HG03108 (cell line): ENCODE data around the gene TRPM2.

Experiments
- ATAC-seq: cut with Tn5 transposase; IDR thresholded peaks from one replicate; pipeline ENCODE4 v1.9.1; 2021; ENCODE audit warnings: moderate library complexity; ENCODE audit not compliant: unreplicated experiment

The TRPM2 gene

GRCh38 chr21:44456214-44456914 is 102.9 kb downstream of the TRPM2 start:
- ATAC-seq = no peak

DNA sequence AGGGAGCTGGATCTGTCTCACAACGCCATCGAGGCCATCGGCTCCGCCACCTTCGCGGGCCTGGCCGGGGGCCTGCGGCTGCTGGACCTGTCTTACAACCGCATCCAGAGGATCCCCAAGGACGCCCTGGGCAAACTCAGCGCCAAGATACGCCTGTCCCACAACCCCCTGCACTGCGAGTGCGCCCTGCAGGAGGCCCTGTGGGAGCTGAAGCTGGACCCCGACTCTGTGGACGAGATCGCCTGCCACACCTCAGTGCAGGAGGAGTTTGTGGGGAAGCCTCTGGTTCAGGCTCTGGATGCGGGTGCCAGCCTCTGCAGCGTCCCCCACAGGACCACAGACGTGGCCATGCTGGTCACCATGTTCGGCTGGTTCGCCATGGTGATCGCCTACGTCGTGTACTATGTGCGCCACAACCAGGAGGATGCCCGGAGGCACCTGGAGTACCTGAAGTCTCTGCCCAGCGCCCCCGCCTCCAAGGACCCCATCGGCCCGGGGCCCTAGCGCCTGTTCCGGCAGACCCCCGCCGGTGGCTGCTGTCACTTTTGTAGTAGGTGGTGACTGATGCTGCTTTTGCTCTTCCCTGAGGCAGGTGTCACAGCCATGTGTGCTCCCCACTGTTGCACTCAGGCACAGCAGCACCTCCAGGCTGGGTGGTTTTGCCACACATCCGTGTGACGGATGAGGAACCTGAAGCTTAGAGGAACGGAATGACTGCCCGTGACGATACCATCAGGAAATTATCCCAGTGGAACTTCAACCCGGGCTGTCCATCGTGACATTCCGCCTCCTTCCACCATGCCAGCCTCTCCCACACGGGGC is 103.7 kb downstream of the TRPM2 start:
- no peak for ATAC-seq

DNA sequence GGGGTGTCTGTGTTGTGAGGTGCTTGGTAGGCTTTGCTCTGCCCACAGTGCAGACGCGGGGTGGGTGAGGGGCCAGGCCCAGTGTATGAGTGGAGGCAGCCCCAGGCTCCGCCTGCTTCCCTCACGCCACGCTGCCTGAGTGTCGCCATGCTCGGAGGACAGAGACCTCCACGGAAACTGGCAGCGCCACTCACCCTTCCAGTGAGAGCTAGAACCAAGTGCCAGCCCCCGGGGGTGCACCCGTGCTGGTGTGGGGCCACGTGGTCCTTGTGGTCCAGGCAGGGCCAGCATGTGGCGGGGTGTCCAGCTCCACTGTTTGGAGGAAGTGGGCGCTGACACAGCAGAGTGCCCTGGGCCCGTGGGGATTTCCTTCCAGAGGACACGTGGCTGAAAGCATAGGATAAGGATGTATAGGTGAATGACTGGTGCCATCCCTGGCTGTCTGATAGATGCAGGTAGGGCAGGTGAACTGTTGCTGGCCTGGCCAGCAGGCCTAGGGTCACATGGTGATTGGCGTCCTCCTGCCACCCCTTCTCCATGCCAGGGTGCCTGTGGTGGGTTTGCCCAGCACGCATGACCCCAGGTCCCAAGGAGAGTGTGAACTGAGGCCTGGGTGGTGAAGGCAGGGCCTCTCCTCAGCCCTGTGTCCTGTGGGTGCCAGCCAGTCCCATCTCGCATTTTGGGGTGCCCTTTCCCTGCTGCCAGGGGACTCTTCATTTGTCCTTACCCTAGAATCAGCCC is 105.7 kb downstream of the TRPM2 start:
- ATAC-seq = no peak

DNA sequence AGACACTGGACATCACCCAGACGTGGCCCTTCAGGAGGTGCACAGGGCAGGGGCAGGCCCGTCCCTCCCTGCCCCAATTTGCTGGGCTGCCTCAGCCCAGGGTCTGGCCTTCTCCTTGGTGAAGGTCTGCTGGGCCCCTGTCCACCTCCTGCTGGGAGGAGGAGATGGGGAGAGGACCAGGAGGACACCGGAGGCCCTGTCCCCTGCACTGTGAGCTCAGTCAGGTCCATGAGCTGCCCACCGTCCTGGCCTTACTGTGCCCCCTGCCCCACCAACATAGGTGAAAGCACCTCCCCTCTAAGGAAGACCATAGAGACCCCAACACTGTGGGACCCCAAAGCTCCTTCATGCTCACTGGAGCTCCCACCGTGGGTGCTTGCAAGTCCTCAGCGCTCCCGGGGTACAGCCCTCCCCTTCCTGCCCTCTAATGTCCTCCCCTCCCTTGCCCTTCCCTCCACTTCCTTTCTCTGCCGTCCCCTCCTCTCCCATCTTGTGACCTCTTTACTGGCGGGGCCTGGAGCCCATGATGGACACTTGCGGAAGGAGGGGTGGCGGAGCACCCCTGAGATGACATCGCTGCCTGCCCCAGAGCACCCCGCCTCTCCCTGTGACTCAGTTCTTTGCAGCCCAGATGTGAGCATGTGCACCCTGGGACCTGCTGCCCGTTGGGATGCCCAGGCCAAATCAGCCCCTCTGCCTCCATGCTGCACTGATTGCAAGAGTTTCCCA is 106.5 kb downstream of the TRPM2 start:
- no peak for ATAC-seq

- ATAC-seq = no peak
Observed at GRCh38 chr21:44460441-44460755, 107.0 kb downstream of the TRPM2 start.

DNA sequence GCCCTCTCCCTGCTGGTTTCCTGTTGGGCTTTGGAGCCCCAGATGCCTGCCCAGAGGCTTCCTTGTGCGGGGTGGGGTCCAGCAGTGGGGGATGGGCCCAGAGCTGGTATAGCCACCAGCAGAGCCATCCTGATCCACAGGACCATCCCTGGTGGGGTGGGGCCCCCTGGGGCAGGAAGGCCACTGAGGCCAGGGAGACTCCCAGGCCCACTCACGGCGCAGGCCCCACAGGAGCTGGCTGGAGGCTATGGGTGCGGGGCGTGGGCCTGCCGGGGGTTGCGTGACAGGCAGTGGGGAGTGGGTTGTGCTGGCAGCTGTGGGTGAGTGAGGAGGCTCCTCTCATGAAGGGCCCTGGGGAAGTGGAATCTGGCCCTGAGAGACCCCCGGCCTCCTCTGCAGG is 107.6 kb downstream of the TRPM2 start:
- no peak for ATAC-seq

DNA sequence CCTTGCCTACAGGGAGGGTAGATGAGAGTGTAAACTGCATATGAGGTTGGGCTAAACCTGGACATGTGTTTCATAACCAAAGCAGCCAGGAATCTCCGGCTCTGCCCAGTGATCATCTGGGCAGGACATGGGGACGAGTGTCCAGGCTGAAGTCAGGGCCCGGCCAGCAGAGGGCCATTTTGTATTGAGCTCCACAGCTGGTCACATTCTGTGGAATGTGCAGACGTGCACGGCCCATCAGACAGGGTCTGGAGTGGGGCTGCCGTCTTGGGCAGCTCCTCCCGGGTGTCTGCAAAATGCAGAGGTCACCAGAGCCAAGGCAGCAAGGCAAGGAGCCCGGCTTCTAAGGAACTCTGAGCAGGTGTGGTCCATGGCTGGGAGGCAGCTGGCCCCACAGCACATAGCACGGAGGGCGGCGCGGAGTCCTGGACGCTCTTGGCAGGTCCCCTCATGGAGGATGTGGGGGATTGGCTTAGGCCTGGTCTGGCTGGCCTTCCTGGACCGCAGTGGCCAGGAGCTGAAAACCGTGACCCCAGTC is 108.1 kb downstream of the TRPM2 start:
- ATAC-seq = no peak

- no peak for ATAC-seq
Observed at GRCh38 chr21:44462086-44462833, 108.8 kb downstream of the TRPM2 start.

DNA sequence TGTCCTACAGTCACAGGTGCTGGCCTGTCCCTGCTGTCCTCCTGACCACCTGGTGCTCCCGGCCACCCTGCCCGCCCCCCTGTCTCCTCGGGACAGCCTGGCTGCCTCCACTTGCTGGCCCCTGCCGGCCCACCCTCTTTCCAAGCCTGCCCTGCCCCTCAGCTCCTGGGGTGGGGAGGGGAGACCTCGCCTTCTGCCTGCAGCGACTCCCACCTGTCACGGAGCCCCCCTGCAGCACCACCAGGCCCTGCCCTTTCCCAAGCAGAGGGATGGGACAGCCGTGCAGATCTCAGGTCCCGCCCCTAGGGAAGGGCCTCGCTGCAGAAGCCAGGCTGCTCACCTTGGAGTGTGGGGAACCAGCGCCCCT is 109.4 kb downstream of the TRPM2 start:
- no peak for ATAC-seq

- ATAC-seq = no peak
Observed at GRCh38 chr21:44463724-44464123, 110.3 kb downstream of the TRPM2 start.

DNA sequence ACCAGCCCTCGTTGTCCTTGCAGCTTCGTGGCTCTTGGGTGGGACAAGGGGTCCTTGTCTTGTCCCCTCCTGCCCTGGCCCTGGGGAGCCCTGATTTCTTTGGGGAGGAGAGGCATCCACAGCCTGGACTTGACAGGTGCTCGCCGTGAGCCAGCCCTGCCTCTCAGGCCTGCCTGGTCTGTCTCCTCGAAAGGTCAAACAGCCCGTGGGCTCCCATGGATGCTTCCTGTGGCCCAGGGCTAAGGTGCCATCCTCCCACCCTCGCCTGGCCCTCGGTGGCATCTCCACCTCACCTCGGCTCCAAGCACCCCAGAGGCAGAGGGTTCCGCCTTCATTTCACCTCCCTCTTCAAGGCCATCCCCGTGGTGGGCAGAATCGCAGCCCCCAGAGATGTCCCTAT is 110.9 kb downstream of the TRPM2 start:
- no peak for ATAC-seq

DNA sequence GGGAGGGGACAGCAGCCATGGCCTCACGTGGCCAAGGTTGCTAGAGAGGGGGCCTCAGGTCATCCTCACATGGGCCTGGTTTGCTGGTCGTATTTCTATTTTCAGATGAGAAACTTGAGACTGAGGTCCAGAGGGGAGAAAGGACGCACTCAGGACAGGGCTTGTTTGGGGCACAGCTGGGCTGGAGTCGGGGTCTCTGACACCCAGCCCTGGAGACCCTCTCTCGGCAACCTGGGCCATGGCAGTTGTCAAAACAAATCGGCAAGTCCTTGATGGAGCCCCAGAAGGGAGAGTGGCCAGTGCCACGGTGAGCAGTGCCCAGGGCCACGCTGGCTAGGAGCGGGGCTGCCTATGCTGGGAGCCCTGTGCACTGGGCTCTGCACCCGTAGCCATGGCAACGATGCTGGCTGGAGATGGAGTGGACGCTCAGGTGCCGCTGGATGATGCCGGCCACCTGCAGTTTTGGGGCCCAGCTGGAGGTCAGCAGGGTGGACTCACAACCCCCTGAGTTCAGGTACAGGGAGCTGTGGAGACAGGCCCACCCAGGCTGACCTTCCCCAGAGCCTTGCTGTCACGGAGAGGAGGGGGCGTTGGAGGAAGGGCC is 113.0 kb downstream of the TRPM2 start:
- ATAC-seq = no peak

DNA sequence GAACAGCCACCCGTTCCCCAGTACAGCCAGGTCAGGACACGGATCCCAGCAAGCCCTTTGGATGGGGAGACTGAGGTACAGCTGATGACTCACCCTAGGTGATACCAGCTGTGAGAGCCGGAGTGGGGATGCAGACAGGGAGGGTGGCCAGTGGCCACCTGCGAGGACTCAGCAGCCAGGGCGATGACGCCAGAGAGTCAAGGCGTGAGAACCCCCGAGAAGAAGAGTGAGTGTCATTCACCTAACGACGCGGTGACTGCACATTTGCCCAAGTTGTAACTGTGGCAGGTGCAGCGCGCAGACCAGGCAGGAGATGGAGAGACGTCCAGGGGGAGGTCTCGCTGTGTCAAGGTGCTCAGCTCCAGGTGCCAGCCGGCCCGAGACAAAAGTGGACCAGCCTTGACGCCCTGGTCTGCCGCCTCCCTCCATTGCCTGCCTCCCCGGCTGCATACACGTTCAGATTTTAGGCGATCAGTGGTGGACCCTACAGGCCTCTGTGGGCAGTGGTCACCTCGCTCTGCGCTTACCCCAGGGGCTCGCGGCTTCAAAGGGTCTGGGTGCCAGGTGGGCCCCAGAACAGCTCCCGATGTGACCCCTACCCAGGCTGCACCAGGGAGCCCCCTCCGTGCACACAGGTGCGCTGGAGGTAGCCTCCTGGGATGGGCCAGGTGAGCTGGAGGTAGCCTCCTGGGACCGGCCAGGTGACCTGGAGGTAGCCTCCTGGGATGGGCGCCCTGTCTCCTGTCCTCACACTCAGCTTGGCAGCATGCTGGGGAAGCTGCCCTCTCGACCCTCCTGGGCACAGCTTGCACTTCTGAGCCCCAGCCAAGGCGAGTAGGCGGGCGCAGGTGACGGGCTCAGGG is 113.8 kb downstream of the TRPM2 start:
- ATAC-seq = no peak

GRCh38 chr21:44467859-44468195 is 114.4 kb downstream of the TRPM2 start:
- no peak for ATAC-seq

GRCh38 chr21:44471341-44471740 is 117.9 kb downstream of the TRPM2 start:
- ATAC-seq = no peak

DNA sequence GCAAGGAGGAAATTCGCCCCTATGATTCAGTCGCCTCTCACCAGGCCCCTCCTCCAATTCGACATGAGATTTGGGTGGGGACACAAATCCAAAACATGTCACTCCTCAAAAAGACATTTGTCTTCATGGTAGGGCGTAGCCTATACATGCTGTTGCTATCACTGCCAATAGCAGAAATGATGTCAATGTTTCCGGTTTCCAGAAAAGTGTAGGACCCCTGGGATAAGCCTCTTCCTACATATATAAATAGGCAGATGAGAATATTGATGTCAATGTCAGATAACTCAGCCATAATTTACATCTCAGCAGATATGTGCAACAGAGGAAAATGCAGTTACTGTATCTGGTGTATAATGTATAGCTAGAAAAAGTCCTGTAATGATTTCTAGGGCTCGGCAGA is 118.6 kb downstream of the TRPM2 start:
- no peak for ATAC-seq

DNA sequence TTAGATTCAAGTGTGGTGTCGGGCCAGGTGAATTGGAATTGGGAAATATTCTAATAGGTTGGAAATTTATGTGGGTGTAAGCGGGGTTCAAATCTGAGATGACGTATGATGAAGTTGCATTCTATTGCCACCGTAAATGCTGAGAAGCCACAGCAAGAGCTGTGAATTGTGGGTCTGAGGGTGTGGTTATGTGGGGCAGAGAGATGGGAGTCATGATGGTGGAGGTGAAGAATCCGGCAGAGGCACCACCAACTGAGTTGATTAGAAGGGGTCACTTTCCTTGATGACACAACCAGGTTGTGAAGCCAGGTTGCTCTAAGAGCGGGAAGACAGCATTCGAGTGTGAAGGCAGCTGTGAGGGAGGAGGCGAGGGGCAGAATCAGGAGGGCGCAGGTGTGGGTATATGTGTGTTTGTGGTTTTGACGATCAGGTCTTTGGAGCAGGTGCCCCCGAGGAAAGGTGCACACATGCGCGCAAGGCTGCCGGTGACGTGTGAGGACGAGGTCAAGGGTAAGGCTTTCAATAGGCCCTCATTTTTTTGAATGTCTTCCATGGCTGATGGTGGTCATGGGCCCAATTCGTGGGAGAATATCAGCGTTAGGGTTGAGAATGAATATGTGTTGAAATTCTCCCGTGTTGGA is 120.6 kb downstream of the TRPM2 start:
- ATAC-seq = no peak

DNA sequence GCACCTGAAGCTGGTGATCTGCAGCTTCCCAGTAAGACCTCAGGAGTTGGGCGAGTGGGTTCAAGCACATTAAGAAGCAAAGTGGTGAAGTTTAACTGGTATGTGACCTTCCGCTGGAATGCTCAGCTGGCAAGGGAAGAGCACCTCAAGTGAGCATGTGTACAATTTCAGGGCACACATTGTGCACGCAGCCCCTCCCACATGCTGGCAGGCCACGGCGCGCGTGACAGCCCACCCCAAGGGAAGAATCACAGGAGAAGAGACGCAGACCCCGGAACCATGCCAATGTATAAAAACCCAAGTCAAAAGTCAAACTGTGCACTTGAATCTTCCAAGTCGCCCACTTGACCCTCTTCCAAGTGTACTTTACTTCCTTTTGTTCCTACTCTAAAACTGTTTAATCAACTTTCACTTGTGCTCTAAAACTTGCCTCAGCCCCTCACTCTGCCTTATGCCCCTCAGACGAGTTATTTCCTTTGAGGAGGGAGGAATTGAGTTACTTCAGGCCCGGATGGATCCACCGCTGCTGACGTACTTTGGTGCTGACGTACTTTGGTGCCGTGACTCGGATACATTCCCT is 121.9 kb downstream of the TRPM2 start:
- no peak for ATAC-seq
